Neural progenitor cell (in vitro differentiated cells): Measurements from ENCODE around the gene TOR1B.

ENCODE experiments used
- CTCF ChIP-seq: fragments of 200-600 bp; sonication (generic); IDR thresholded peaks from 2 replicates; pipeline ENCODE4 v1.5.1; 2017; ENCODE audit warnings: antibody characterized with exemption, mild to moderate bottlenecking
- EZH2 ChIP-seq: fragments of 200-600 bp; sonication (generic); IDR thresholded peaks from 2 replicates; pipeline ENCODE4 v1.6.1; 2017; ENCODE audit warnings: antibody characterized with exemption, mild to moderate bottlenecking, moderate library complexity
- EZH2phosphoT487 ChIP-seq: fragments of 200-600 bp; sonication (generic); IDR thresholded peaks from 2 replicates; pipeline ENCODE4 v1.6.1; 2017; ENCODE audit warnings: antibody characterized with exemption

- TF ChIP-seq CTCF (no peak), EZH2 (no peak), EZH2phosphoT487 (no peak)
Measured at GRCh38 chr9:129814432-129815223, 11.6 kb downstream of the TOR1B start.
